ENCODE data around the gene STARD9.
"Not testable (repeated sequence)": the region's sequence is repeated elsewhere in the genome, so short reads cannot be mapped to it uniquely, and the experiment has no call there.

Gene STARD9

GRCh38 chr15:42627485-42627884 lies 52.1 kb downstream of the STARD9 start:
- DNase-seq (ENCODE audit: low read depth in 2 of 2) = no peak

GRCh38 chr15:42628761-42629160 lies 53.4 kb downstream of the STARD9 start:
- no peak for DNase-seq (ENCODE audit: low read depth in 2 of 2)

GRCh38 chr15:42632105-42632675 lies 56.8 kb downstream of the STARD9 start:
- no peak for DNase-seq (ENCODE audit: low read depth in 2 of 2)

DNA sequence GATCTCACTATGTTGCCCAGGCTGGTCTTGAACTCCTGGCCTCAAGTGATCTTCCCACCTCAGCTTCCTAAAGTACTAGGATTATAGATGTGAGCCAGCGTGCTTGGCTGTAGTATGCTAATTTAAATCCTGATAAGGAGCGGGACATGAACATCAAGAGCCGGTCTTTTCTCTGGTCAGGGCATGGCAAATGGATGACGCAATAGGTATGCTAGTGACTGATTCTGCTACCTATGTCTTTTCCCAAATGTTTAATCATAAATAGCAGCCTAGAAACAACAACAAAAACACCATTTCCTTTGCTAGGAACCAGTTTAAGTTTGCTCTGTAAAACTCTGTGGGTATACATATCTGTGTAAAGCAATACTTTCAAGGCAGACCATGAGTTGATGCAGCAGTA lies 64.7 kb downstream of the STARD9 start:
- DNase-seq (ENCODE audit: low read depth in 2 of 2) = no peak

GRCh38 chr15:42650208-42651066 lies 75.0 kb downstream of the STARD9 start:
- DNase-seq (ENCODE audit: low read depth in 2 of 2) = peak; percentile 15 to 21

- DNase-seq (ENCODE audit: low read depth in 2 of 2) = no peak
Observed at GRCh38 chr15:42665827-42666226, 90.4 kb downstream of the STARD9 start.

GRCh38 chr15:42667855-42668254 lies 92.4 kb downstream of the STARD9 start:
- DNase-seq (ENCODE audit: low read depth in 2 of 2) = no peak

DNA sequence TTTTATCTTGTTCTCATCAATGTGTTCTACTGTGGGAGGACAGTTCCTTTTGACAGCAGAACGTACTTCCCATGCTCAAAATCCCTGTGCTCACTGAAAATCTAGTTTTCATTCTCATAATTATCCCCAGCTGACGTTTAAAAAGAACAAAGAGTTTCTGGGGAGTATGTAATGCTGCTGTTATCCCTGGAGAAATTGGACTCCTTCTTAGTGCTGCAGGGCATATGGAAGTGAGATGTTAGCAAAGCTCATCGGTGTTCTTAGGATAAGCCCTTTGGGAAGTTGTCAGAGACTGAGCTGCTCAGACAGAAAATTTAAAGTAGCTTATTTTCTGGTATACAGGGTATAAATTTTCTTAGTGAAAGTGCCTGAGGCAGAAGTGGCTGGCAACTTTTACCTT lies 95.0 kb downstream of the STARD9 start:
- no peak for DNase-seq (ENCODE audit: low read depth in 2 of 2)

DNA sequence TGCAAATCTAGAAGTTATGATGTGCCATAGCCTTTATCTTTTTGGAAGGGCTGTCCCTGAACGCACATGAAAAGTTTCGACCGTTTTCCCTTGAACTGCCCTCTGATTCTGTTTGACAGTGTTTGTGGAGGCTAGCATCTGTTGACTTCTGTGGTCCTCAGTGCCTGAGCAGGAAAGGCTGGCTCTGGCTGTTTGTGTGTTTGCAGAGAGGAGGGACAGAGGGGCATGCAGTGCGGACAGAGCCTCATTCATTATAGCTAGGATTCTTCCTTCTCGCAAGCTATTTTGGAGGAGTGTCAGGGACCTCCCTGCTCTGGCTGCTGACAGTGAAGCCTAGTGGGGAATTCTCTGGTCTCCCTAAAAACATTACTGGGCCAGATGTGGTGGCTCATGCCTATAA lies 97.0 kb downstream of the STARD9 start:
- no peak for DNase-seq (ENCODE audit: low read depth in 2 of 2)

- DNase-seq (ENCODE audit: low read depth in 2 of 2) = no peak
Observed at GRCh38 chr15:42674472-42674871, 99.1 kb downstream of the STARD9 start.

DNA sequence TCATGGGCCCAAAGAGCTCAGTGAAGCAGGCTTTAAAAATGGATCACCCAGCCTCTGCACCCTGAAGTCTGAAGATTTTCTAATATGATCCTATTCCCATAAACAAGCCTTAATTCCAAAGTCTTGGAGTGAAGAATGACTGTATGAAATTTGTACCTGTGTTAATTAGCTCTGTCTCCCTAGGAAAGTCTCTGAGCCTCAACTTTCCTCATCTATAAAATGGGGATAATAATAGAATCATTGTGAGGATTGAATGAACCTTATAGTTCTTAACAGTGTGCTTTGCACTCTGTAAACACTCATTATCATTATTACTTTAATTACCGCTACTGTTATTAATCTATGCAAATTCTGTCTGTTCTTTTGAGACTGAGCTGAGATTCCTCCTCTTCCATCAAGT lies 99.6 kb downstream of the STARD9 start:
- DNase-seq (ENCODE audit: low read depth in 2 of 2) = no peak

- no peak for DNase-seq (ENCODE audit: low read depth in 2 of 2)
Observed at GRCh38 chr15:42679285-42680141, 104.1 kb downstream of the STARD9 start.

DNA sequence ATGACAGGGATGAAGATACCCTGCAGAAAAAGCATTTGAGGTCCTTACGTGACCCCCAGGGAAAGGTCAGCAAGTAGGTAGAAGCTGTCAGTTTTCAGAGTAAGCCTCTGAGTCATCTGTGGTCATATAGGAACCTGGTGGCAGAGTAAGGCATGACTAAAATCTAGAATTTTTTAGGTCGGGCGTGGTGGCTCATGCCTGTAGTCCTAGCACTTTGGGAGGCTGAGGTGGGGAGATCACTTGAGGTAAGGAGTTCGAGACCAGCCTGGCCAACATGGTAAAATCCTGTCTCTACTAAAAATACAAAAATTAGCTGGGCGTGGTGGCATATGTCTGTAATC lies 104.7 kb downstream of the STARD9 start:
- DNase-seq (ENCODE audit: low read depth in 2 of 2) = not testable (repeated sequence)

DNA sequence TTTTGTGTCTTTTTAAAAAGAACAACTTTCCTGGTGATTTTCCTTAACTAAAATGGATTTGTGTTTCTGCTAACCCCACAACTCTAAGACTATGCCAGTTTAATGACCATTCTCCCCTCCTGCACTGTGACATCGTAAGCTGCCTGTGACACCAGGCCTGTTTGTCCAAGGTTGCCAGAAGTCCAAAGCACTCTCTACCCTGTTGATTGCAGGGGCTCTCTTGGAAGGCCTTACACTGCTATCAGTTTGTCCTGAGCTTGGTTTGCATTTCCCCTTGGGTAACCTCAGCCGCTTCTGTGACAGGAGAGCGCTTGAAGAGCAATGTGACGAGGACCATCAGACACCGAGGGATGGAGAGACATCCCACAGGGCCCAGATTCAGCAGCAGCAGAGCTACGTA lies 105.7 kb downstream of the STARD9 start:
- no peak for DNase-seq (ENCODE audit: low read depth in 2 of 2)

- DNase-seq (ENCODE audit: low read depth in 2 of 2) = no peak
Observed at GRCh38 chr15:42686281-42686680, 110.9 kb downstream of the STARD9 start.

GRCh38 chr15:42687740-42688139 lies 112.3 kb downstream of the STARD9 start:
- DNase-seq (ENCODE audit: low read depth in 2 of 2) = no peak

DNA sequence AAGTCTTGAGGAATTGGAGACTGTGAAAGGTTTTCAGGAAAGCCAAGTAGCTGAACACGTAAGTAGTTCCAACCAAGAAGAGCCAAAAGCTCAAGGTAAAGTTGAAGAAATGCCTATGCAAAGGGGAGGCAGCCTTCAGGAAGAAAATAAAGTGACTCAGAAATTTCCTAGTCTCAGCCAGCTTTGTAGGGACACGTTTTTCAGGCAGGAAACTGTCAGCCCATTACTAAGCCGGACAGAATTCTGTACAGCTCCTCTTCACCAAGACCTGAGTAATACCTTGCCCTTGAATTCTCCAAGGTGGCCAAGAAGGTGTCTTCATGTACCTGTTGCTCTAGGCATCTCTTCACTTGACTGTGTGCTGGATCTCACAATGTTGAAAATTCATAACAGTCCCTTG lies 112.9 kb downstream of the STARD9 start:
- no peak for DNase-seq (ENCODE audit: low read depth in 2 of 2)

DNA sequence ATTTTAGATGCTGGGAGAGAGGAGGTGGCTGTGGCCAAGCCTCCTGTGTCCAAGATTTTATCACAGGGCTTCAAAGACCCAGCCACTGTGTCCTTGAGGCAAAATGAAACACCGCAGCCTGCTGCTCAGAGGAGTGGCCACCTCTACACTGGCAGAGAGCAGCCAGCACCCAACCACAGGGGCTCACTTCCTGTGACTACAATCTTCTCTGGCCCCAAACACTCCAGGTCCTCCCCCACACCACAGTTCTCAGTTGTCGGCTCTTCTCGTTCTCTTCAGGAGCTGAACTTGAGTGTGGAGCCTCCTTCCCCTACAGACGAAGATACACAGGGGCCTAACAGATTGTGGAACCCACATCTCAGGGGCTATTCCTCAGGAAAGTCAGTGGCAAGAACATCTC lies 115.9 kb downstream of the STARD9 start:
- no peak for DNase-seq (ENCODE audit: low read depth in 2 of 2)

DNA sequence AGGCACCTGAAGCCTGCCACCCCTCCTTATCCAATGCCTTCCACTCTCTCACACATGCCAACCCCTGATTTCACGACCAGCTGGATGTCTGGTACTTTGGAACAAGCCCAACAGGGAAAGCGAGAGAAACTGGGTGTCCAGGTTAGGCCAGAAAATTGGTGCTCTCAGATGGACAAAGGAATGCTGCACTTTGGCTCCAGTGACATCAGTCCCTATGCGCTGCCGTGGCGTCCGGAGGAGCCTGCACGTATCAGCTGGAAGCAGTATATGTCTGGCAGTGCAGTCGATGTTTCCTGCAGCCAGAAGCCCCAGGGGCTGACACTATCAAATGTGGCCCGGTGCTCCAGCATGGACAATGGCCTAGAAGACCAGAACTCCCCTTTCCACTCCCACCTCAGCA lies 116.4 kb downstream of the STARD9 start:
- DNase-seq (ENCODE audit: low read depth in 2 of 2) = no peak

- DNase-seq (ENCODE audit: low read depth in 2 of 2) = no peak
Observed at GRCh38 chr15:42692536-42692935, 117.1 kb downstream of the STARD9 start.

GRCh38 chr15:42692997-42693396 lies 117.6 kb downstream of the STARD9 start:
- no peak for DNase-seq (ENCODE audit: low read depth in 2 of 2)

GRCh38 chr15:42693496-42693895 lies 118.1 kb downstream of the STARD9 start:
- no peak for DNase-seq (ENCODE audit: low read depth in 2 of 2)

DNA sequence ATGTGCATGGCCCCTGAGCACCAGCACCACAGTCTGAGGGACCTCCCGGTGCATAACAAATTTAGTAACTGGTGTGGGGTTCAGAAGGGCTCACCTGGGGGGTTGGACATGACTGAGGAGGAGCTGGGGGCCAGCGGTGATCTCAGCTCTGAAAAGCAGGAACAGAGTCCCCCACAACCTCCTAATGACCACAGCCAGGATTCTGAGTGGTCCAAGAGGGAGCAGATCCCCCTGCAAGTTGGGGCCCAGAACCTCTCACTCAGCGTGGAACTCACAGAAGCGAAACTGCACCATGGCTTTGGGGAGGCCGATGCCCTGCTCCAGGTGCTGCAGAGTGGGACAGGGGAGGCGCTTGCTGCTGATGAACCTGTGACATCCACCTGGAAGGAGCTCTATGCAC lies 118.5 kb downstream of the STARD9 start:
- DNase-seq (ENCODE audit: low read depth in 2 of 2) = no peak

Data from stimulated activated CD8-positive, alpha-beta memory T cell treated with anti-CD3 and anti-CD28 coated beads, Interleukin-2, amount 100 ng/mL, for 1 hour (primary cell).